MM.1S (cell line): Measurements from ENCODE around the gene PAQR9.
A peak's percentile ranks its signal among the peaks of the same experiment; 100 is the strongest.

ENCODE experiments used
- DNase-seq: peaks from one replicate; pipeline ENCODE4 v3.0.0-alpha.2; 2015
- H2AFZ ChIP-seq: fragments of 300-600 bp; sonication (generic); 2 replicates; pipeline ENCODE4 v1.6.0; 2016; ENCODE audit warnings: antibody characterized with exemption, low read length
- H3F3A ChIP-seq: fragments of 300-600 bp; sonication (generic); 2 replicates; pipeline ENCODE4 v1.6.1; 2016; ENCODE audit warnings: mild to moderate bottlenecking, antibody characterized with exemption, low read length, moderate library complexity, mixed read lengths; ENCODE audit not compliant: insufficient read depth
- H3K27ac ChIP-seq: fragments of 300-600 bp; sonication (generic); 2 replicates; pipeline ENCODE4 v1.5.1; 2016; ENCODE audit warnings: mild to moderate bottlenecking, low read length
- H3K27me3 ChIP-seq: fragments of 300-600 bp; sonication (generic); replicated peaks from 2 replicates; pipeline ENCODE4 v1.6.0; 2016; ENCODE audit warnings: low read length; ENCODE audit not compliant: insufficient read depth
- H3K36me3 ChIP-seq: fragments of 300-600 bp; sonication (generic); replicated peaks from 2 replicates; pipeline ENCODE4 v1.6.1; 2016; ENCODE audit warnings: mild to moderate bottlenecking, low read length, mixed read lengths; ENCODE audit not compliant: insufficient read depth
- H3K4me1 ChIP-seq: fragments of 300-600 bp; sonication (generic); 2 replicates; pipeline ENCODE4 v1.6.1; 2016; ENCODE audit warnings: low read length, mixed read lengths
- H3K4me2 ChIP-seq: fragments of 300-600 bp; sonication (generic); 2 replicates; pipeline ENCODE4 v1.6.0; 2016; ENCODE audit warnings: low read depth, low read length
- H3K4me3 ChIP-seq: fragments of 300-600 bp; sonication (generic); 2 replicates; pipeline ENCODE4 v1.5.1; 2016; ENCODE audit warnings: low read length, mixed read lengths
- H3K79me2 ChIP-seq: fragments of 300-600 bp; sonication (generic); 2 replicates; pipeline ENCODE4 v1.6.1; 2016; ENCODE audit warnings: mixed run types, low read length, mixed read lengths
- H3K9ac ChIP-seq: fragments of 300-600 bp; sonication (generic); 2 replicates; pipeline ENCODE4 v1.6.1; 2016; ENCODE audit warnings: low read length, mixed read lengths
- H3K9me2 ChIP-seq: fragments of 300-600 bp; sonication (generic); replicated peaks from 2 replicates; pipeline ENCODE4 v1.6.1; 2016; ENCODE audit warnings: mild to moderate bottlenecking, low read length, mixed read lengths; ENCODE audit not compliant: insufficient read depth
- H3K9me3 ChIP-seq: fragments of 300-600 bp; sonication (generic); replicated peaks from 2 replicates; pipeline ENCODE4 v1.6.1; 2016; ENCODE audit warnings: mild to moderate bottlenecking, low read length, mixed read lengths; ENCODE audit not compliant: insufficient read depth
- H4K20me1 ChIP-seq: fragments of 300-600 bp; sonication (generic); 2 replicates; pipeline ENCODE4 v1.6.1; 2016; ENCODE audit warnings: mild to moderate bottlenecking, low read length, moderate library complexity, mixed read lengths; ENCODE audit not compliant: insufficient read depth
- CTCF ChIP-seq: fragments of 300-600 bp; sonication (generic); IDR thresholded peaks from 2 replicates; pipeline ENCODE4 v1.5.1; 2016; ENCODE audit warnings: antibody characterized with exemption, low read length, mixed read lengths
- EZH2 ChIP-seq: fragments of 300-600 bp; sonication (generic); optimal IDR thresholded peaks from 2 replicates; pipeline ENCODE3; 2017; ENCODE audit warnings: low read depth, mild to moderate bottlenecking, antibody characterized with exemption, low read length, mixed read lengths
- EZH2phosphoT487 ChIP-seq: fragments of 300-600 bp; sonication (generic); IDR thresholded peaks from 2 replicates; pipeline ENCODE4 v1.6.1; 2018; ENCODE audit warnings: antibody characterized with exemption, low read length

The PAQR9 gene

GRCh38 chr3:142941373-142942123, 21.9 kb downstream of the PAQR9 start:
- Histone ChIP-seq H3F3A (peaks cover 6% of the 10 kb centered on the region; the same call in 1 of the 2 replicates), H2AFZ (peak overlapping the region; percentile 45; the same call in 1 of the 2 replicates), H4K20me1 (no peaks in the 10 kb centered on the region), H3K36me3 (no peaks in the 10 kb centered on the region), H3K9ac (no peak overlapping the region), H3K4me2 (no peak overlapping the region; the same call in 1 of the 2 replicates), H3K9me3 (no peaks in the 10 kb centered on the region), H3K79me2 (no peaks in the 10 kb centered on the region), H3K4me1 (peaks cover 26% of the 10 kb centered on the region), H3K27ac (no peak overlapping the region), H3K9me2 (no peaks in the 10 kb centered on the region), H3K4me3 (no peak overlapping the region; the same call in 1 of the 2 replicates), H3K27me3 (no peaks in the 10 kb centered on the region)
- TF ChIP-seq EZH2 = no peak
- no peak for TF ChIP-seq EZH2phosphoT487
- no peak for TF ChIP-seq CTCF
- no peak for DNase-seq

- no peaks in the 10 kb centered on the region for H3K27me3 ChIP-seq
- H3K79me2 ChIP-seq = no peaks in the 10 kb centered on the region
- H2AFZ ChIP-seq = peak overlapping the region; percentile 45
- peak overlapping the region; percentile 48 for H3K9ac ChIP-seq
- TF ChIP-seq EZH2phosphoT487 (no peak), CTCF (no peak), EZH2 (no peak)
- peaks cover 26% of the 10 kb centered on the region for H3K4me1 ChIP-seq
- H3K9me3 ChIP-seq = no peaks in the 10 kb centered on the region
- H3K36me3 ChIP-seq = no peaks in the 10 kb centered on the region
- H3F3A ChIP-seq = peaks cover 6% of the 10 kb centered on the region; the same call in 1 of the 2 replicates
- H3K9me2 ChIP-seq = no peaks in the 10 kb centered on the region
- H4K20me1 ChIP-seq = no peaks in the 10 kb centered on the region
- peak overlapping the region; percentile 35; the same call in 1 of the 2 replicates for H3K4me3 ChIP-seq
- H3K4me2 ChIP-seq = peak overlapping the region; percentile 76
- peak overlapping the region; percentile 52; the same call in 1 of the 2 replicates for H3K27ac ChIP-seq
- DNase-seq = peak; percentile 78
These were observed 23.0 kb downstream of the PAQR9 start for GRCh38 chr3:142940472-142940871.

GRCh38 chr3:142940000-142940399, 23.5 kb downstream of the PAQR9 start:
- peaks cover 22% of the 10 kb centered on the region for H3K4me1 ChIP-seq
- no peaks in the 10 kb centered on the region for H3K9me3 ChIP-seq
- H3K4me2 ChIP-seq = peak overlapping the region; percentile 76; the same call in 1 of the 2 replicates
- H3K79me2 ChIP-seq = no peaks in the 10 kb centered on the region
- no peaks in the 10 kb centered on the region for H3K36me3 ChIP-seq
- no peaks in the 10 kb centered on the region for H4K20me1 ChIP-seq
- no peaks in the 10 kb centered on the region for H3K9me2 ChIP-seq
- H2AFZ ChIP-seq = peak overlapping the region; percentile 45
- DNase-seq = no peak
- no peaks in the 10 kb centered on the region for H3K27me3 ChIP-seq
- TF ChIP-seq EZH2phosphoT487 (no peak), CTCF (no peak), EZH2 (no peak)
- no peak overlapping the region for H3K4me3 ChIP-seq
- H3K27ac ChIP-seq = peak overlapping the region; percentile 52; the same call in 1 of the 2 replicates
- no peak overlapping the region for H3K9ac ChIP-seq
- peaks cover 6% of the 10 kb centered on the region; the same call in 1 of the 2 replicates for H3F3A ChIP-seq
